ENCODE data around the gene SLC2A4RG. TPM values are rescaled to one million over a fixed set of nuclear protein-coding genes. Genes with fewer than 3 reads are reported as not detected.

Gene SLC2A4RG
- total RNA-seq, 3 donors from 2014 or later (not counting 1 experiment from before 2014, with no cell fraction given), result 90.4 to 100 (median 95.5) TPM

GRCh38 chr20:63700199-63701050 is 39.2 kb upstream of the SLC2A4RG start:
- Mint-ChIP-seq H3K36me3 (no peaks in the 10 kb centered on the region), H3K27me3 (ENCODE audit: low read depth in 2 of 2) (no peaks in the 10 kb centered on the region), H3K4me3 (no peak overlapping the region), H3K27ac (no peak overlapping the region), H3K9me3 (no peaks in the 10 kb centered on the region), H3K4me1 (peaks cover 0 to 24% of the 10 kb centered on the region in 2 donors)
- 95% methylated on average over 40 of the region's 43 CpGs for WGBS (ENCODE audit: insufficient coverage)
- no peak overlapping the region for H3K4me3 ChIP-seq (ENCODE audit: low read length)
- H3K36me3 ChIP-seq (ENCODE audit: control insufficient read depth, insufficient read depth, low read length), result peaks cover 18% of the 10 kb centered on the region
- H3K27ac ChIP-seq (ENCODE audit: low read length), result no peak overlapping the region
- intact Hi-C loops (cut with micrococcal nuclease), result no loop called here
- no peak for DNase-seq
- ATAC-seq, result no peak
- no peaks in the 10 kb centered on the region for H3K27me3 ChIP-seq (ENCODE audit: control insufficient read depth, insufficient read depth, low read length)
- no peak for TF ChIP-seq CTCF (IDR thresholded peaks at IDR 0.05)
- no peaks in the 10 kb centered on the region for H3K9me3 ChIP-seq (ENCODE audit: control insufficient read depth, insufficient read depth, low read length)
- peaks cover 36% of the 10 kb centered on the region for H3K4me1 ChIP-seq (ENCODE audit: control insufficient read depth, insufficient read depth, low read length)

- 90% methylated on average over 5 of the region's 5 CpGs for WGBS (ENCODE audit: insufficient coverage)
- DNase-seq (no peak), ATAC-seq (no peak)
- no peak overlapping the region for H3K4me3 ChIP-seq (ENCODE audit: low read length)
- no peaks in the 10 kb centered on the region for H3K9me3 ChIP-seq (ENCODE audit: control insufficient read depth, insufficient read depth, low read length)
- no peak overlapping the region for H3K27ac ChIP-seq (ENCODE audit: low read length)
- intact Hi-C loops (cut with micrococcal nuclease), result no loop called here
- peaks cover 34% of the 10 kb centered on the region for H3K4me1 ChIP-seq (ENCODE audit: control insufficient read depth, insufficient read depth, low read length)
- H3K36me3 ChIP-seq (ENCODE audit: control insufficient read depth, insufficient read depth, low read length), result peaks cover 23% of the 10 kb centered on the region
- no peak for TF ChIP-seq CTCF (IDR thresholded peaks at IDR 0.05)
- H3K36me3 Mint-ChIP-seq, result no peaks in the 10 kb centered on the region
- peaks cover 0 to 24% of the 10 kb centered on the region in 2 donors for H3K4me1 Mint-ChIP-seq
- H3K27ac Mint-ChIP-seq, result no peak overlapping the region
- H3K4me3 Mint-ChIP-seq, result no peak overlapping the region
- H3K27me3 ChIP-seq (ENCODE audit: control insufficient read depth, insufficient read depth, low read length), result no peaks in the 10 kb centered on the region
- no peaks in the 10 kb centered on the region for H3K9me3 Mint-ChIP-seq
- H3K27me3 Mint-ChIP-seq (ENCODE audit: low read depth in 2 of 2), result no peaks in the 10 kb centered on the region
Observed at GRCh38 chr20:63701051-63701328, 38.6 kb upstream of the SLC2A4RG start.

- DNase-seq (no peak), ATAC-seq (no peak)
- intact Hi-C loops (cut with micrococcal nuclease), result no loop called here
- 56% methylated on average over 13 of the region's 14 CpGs for WGBS (ENCODE audit: insufficient coverage)
- Mint-ChIP-seq H3K27ac (no peak overlapping the region), H3K4me3 (no peak overlapping the region), H3K4me1 (peaks cover 3 to 22% of the 10 kb centered on the region in 2 donors), H3K9me3 (no peaks in the 10 kb centered on the region), H3K27me3 (ENCODE audit: low read depth in 2 of 2) (no peaks in the 10 kb centered on the region), H3K36me3 (no peaks in the 10 kb centered on the region)
- H3K4me3 ChIP-seq (ENCODE audit: low read length), result no peak overlapping the region
- peaks cover 24% of the 10 kb centered on the region for H3K36me3 ChIP-seq (ENCODE audit: control insufficient read depth, insufficient read depth, low read length)
- no peak overlapping the region for H3K27ac ChIP-seq (ENCODE audit: low read length)
- no peaks in the 10 kb centered on the region for H3K27me3 ChIP-seq (ENCODE audit: control insufficient read depth, insufficient read depth, low read length)
- peaks cover 34% of the 10 kb centered on the region for H3K4me1 ChIP-seq (ENCODE audit: control insufficient read depth, insufficient read depth, low read length)
- TF ChIP-seq CTCF (IDR thresholded peaks at IDR 0.05), result no peak
- no peaks in the 10 kb centered on the region for H3K9me3 ChIP-seq (ENCODE audit: control insufficient read depth, insufficient read depth, low read length)
Observed at GRCh38 chr20:63701329-63702035, 38.1 kb upstream of the SLC2A4RG start.

Data from natural killer cell (primary cell).